Thoracic aorta (tissue), 2 donors: ENCODE measurements around the gene RAB11FIP5. TPM values are rescaled to one million over a fixed set of nuclear protein-coding genes. Genes with fewer than 3 reads are reported as not detected.

ENCODE experiments used
- ATAC-seq: fragments of 150-250 bp; one replicate; pipeline ENCODE4 v1.8.0; 2017; ENCODE audit warnings: low read depth; ENCODE audit not compliant: insufficient number of reproducible peaks, low FRiP score
- DNase-seq: peaks from one replicate; pipeline ENCODE4 v3.0.0-alpha.2; 2020; ENCODE audit warnings: low spot score
- H3K27ac ChIP-seq, 2 donors: fragments of 200-600 bp; sonication (generic); 1 replicate in 1 of 2; 2 replicates in 1 of 2; pipeline ENCODE4 v1.5.1; 2016; ENCODE audit warnings: mild to moderate bottlenecking in 2 of 2, moderate library complexity in 2 of 2
- H3K27me3 ChIP-seq: fragments of 200-600 bp; sonication (generic); replicated peaks from 2 replicates; pipeline ENCODE4 v1.6.0; 2016; ENCODE audit warnings: mild to moderate bottlenecking; ENCODE audit not compliant: insufficient read depth
- H3K36me3 ChIP-seq: fragments of 200-600 bp; sonication (generic); one replicate; pipeline ENCODE4 v1.5.1; 2016
- H3K4me1 ChIP-seq, 2 donors: fragments of 200-600 bp; sonication (generic); 1 replicate in 1 of 2; 2 replicates in 1 of 2; pipeline versions ENCODE4 v1.5.1 to v1.6.0; 2016; ENCODE audit warnings: low read depth in 2 of 2, mild to moderate bottlenecking in 1 of 2; ENCODE audit not compliant: control insufficient read depth in 1 of 2
- H3K4me3 ChIP-seq: fragments of 200-600 bp; sonication (generic); 2 replicates; pipeline ENCODE4 v1.5.1; 2016; ENCODE audit warnings: mild to moderate bottlenecking
- H3K9me3 ChIP-seq: fragments of 200-600 bp; sonication (generic); 2 replicates; pipeline ENCODE4 v1.5.1; 2016
- total RNA-seq, 2 donors: library from RNA; depleted of rRNA; stranded (reverse); fragments of >200 nt; gene quantifications; one replicate each; pipeline versions ENCODE4 v1.1.0 to v1.2.3, GENCODE V29; 2016
- TF ChIP-seq, protein P1 (sequence below): fragments of 200-600 bp; sonication (generic); IDR thresholded peaks from one replicate; pipeline ENCODE4 v1.5.1; 2019; ENCODE audit warnings: antibody characterized with exemption

RAB11FIP5 gene
- total RNA-seq, 2 donors from 2014 or later = 62.4 to 78.8 TPM

DNA sequence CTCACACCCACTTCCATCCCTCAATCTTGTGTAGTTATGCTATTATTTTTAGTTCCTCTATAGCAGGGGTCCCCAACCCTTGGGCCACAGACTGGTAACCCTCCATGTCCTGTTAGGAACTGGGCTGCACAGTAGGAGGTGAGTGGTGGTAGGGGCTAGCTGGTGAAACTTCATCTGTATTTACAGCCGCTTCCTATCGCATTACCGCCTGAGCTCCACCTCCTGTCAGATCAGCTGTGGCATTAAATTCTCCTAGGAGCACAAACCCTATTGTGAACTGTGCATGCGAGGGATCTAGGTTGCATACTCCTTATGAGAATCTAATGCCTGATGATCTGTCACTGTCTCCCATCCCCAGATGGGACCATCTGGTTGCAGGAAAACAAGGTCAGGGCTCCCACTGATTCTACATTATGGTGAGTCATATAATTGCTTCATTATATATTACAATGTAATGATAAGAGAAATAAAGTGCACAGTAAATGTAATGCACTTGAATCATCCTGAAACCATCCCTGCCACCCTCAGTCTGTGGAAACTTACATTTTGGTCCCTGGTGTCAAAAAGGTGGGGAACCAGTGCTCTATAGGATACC lies 1.6 kb upstream of the RAB11FIP5 start:
- peak overlapping the region; percentile 96 to 98 for H3K27ac ChIP-seq
- peaks cover 5 to 22% of the 10 kb centered on the region in 2 donors for H3K4me1 ChIP-seq

DNA sequence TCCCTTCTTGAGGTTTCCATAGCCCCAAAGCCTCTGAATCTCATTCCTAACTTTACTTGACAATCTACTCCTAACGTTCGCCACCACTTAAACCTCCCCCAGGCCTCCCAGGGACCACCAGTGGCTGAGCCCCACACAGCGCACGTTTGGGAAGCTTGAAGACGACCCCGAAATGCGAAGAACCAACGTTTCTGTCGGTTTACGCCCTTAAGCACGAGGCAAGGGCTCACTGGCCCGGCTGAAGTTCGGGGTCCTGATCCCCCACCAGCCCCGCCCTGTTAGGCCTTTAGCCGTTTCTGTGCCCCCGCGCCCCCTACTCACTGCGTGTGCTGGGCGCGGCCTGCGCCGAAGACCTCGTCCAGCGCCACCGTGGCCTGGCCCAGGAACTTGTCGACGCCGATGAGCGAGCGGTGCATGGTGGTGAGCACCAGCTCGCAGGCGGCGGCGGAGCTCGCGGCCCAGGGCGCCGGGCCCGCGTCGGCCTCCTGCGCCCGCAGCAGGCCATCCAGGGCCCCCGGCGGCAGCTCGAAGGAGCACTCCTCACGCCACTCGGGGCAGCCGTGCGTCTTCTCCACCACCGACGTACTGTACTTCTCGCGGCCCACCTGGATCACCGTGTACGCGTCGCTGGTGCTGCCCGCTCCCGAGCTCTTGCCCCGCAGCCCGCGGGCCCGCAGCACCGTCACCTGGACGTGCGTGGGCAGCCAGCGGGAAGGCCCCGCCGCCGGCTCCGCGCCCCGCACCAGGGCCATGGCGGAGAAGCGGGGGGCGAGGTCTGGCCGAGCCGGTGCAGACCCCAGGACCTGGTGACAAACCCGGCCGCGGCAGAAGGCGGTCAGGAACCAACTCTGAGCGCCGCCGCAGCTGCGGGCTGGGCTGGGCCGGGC lies 479 bp downstream of the RAB11FIP5 start:
- no peak for ATAC-seq
- Histone ChIP-seq H3K36me3 (no peaks in the 10 kb centered on the region), H3K27me3 (no peaks in the 10 kb centered on the region), H3K4me3 (peak overlapping the region; percentile 95), H3K27ac (peak overlapping the region; percentile 89 to 96), H3K4me1 (peaks cover 14 to 42% of the 10 kb centered on the region in 2 donors), H3K9me3 (no peaks in the 10 kb centered on the region)
- no peak for DNase-seq
- TF ChIP-seq, protein P1, sequence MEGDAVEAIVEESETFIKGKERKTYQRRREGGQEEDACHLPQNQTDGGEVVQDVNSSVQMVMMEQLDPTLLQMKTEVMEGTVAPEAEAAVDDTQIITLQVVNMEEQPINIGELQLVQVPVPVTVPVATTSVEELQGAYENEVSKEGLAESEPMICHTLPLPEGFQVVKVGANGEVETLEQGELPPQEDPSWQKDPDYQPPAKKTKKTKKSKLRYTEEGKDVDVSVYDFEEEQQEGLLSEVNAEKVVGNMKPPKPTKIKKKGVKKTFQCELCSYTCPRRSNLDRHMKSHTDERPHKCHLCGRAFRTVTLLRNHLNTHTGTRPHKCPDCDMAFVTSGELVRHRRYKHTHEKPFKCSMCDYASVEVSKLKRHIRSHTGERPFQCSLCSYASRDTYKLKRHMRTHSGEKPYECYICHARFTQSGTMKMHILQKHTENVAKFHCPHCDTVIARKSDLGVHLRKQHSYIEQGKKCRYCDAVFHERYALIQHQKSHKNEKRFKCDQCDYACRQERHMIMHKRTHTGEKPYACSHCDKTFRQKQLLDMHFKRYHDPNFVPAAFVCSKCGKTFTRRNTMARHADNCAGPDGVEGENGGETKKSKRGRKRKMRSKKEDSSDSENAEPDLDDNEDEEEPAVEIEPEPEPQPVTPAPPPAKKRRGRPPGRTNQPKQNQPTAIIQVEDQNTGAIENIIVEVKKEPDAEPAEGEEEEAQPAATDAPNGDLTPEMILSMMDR = no peak

More for the DNA sequence above, 1.6 kb upstream of the RAB11FIP5 start:
- Histone ChIP-seq H3K4me3 (no peak overlapping the region), H3K36me3 (no peaks in the 10 kb centered on the region), H3K27me3 (no peaks in the 10 kb centered on the region), H3K9me3 (no peaks in the 10 kb centered on the region)
- DNase-seq (no peak), ATAC-seq (no peak)
- TF ChIP-seq, protein P1 = no peak

DNA sequence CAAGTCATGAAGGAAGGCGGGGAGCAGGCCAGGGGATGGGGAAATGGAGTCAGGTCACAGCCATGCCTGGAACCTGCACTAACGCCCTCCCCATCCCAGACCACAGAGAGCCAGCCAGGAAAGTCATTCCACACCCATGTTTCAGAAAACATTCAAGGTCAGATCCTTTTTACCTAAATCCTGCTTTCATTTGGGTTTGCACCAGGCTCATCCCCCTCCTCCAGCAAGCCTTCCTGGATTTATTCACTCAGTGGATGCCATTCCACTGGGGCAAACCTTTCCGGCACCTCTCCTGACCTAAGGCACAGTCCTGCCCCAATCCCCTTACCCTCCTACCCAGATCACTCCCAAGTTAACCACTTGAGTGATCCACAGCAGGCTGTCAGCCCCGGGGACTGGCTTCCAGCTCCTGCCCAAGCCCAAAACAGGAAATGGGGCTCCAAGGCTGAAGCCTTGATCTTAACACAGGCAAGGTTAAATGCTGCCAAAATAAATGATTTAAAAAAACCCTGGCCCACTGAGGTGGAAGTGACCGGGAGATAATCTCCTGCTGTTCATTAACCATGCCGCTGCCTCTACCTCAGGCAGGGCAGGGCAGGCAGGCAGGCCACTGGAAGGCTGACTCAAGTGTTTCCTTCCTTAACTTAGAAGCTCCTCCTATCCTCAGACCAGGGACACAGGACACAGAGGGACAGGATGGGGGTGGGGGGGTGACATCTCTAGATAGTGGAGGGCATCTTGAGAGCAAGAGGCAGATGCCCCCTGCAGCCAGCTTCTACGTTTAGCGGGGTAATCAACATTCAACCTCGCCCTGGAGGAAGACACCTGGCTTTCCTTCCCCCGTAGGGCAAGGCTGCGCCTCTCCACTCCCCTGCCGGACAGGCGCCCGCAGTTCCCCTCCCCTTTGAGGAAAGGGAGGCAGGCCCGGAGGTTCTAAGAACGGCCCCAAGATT lies 1.4 kb downstream of the RAB11FIP5 start:
- Histone ChIP-seq H3K27me3 (no peaks in the 10 kb centered on the region), H3K27ac (peak overlapping the region; percentile 89 to 96), H3K4me1 (peaks cover 16 to 51% of the 10 kb centered on the region in 2 donors), H3K9me3 (no peaks in the 10 kb centered on the region), H3K4me3 (peak overlapping the region; percentile 95), H3K36me3 (no peaks in the 10 kb centered on the region)
- no peak for ATAC-seq
- no peak for DNase-seq
- TF ChIP-seq, protein P1 = no peak

DNA sequence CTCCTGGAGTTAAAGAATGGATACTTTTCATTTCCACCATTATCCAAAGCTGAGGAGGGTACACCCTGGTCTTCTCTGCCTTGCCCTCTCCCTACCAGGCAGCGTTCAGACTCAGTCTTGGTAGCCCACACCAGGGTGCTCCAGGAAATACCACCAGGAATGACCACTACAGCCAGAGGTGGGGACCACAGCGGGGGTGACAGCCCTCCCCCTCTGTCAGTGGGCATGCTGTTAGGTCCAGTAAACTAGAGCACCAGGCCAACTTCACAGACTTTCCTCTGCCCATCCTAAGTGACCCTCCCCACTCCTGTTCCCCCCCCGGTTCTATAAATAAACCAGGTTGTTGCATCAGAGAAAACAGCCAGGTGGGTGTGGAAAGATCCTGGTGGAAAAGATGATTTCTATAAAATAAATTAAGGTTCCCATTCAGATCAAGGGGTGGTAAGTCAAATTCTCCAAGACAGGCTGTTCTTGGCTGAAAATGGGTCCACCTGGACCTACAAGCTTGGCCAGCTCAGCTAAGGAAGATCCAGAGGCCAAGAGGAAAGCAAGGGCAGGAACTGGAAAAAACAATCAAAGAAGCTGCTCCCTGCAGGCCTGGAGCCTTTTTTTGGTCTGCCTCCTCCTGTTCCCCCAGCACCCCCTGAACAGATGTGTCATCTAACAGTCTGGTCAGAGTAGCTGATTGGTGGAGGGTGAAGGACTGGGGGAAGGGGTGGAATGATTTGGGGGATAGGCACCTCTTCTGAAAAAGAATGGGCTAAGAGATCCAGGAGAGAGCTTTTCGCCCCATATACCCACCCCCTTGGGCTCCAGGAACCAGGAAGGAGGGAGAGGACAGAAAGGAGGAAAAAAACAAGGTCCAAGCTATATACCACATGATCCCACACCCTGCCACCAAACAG lies 2.3 kb downstream of the RAB11FIP5 start:
- DNase-seq (no peak), ATAC-seq (no peak)
- no peaks in the 10 kb centered on the region for H3K27me3 ChIP-seq
- peak overlapping the region; percentile 89 to 96 for H3K27ac ChIP-seq
- H3K36me3 ChIP-seq = no peaks in the 10 kb centered on the region
- TF ChIP-seq, protein P1 = no peak
- H3K4me1 ChIP-seq = peaks cover 19 to 52% of the 10 kb centered on the region in 2 donors
- H3K4me3 ChIP-seq = peak overlapping the region; percentile 95
- H3K9me3 ChIP-seq = no peaks in the 10 kb centered on the region
